IPS-15b (cell line): Measurements from ENCODE around the gene PRR20G.

ENCODE experiments used
- H3K27me3 ChIP-seq: one replicate; pipeline ENCODE4 v1.6.1; 2013; ENCODE audit warnings: low read length; ENCODE audit not compliant: control insufficient read depth, insufficient read depth
- H3K36me3 ChIP-seq: one replicate; pipeline ENCODE4 v1.6.1; 2013; ENCODE audit warnings: low read length; ENCODE audit not compliant: control insufficient read depth, insufficient read depth
- H3K4me1 ChIP-seq: one replicate; pipeline ENCODE4 v1.6.1; 2013; ENCODE audit warnings: mild to moderate bottlenecking, low read length; ENCODE audit not compliant: control insufficient read depth, insufficient read depth
- H3K4me3 ChIP-seq: one replicate; pipeline ENCODE4 v1.5.1; 2013; ENCODE audit warnings: low read depth, low read length
- H3K9ac ChIP-seq: one replicate; pipeline ENCODE4 v1.6.1; 2013; ENCODE audit warnings: low read depth, mild to moderate bottlenecking, low read length
- H3K9me3 ChIP-seq: one replicate; pipeline ENCODE4 v1.6.1; 2013; ENCODE audit warnings: mild to moderate bottlenecking, low read length; ENCODE audit not compliant: control insufficient read depth, insufficient read depth

PRR20G gene

DNA sequence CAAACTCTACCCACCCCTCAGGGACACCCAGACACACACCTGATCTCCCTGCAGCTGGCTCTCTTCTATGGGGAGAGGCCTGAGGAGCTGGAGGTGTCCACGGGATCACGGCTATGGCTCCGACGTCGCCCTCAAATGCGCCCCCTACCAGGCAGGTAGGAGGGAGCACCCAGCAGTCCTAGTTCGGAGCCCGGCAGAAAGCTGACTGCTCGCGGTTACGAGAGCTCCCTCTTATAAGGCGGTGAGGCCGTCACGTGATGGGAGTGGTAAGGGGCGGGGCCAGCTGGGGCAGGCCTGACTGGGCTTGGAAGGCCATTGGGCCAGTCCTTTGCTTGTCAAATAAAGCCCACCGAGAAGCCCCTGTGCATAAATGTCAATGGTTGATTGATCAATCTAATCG lies at the start of gene PRR20G:
TSS of gene PRR20G (minus strand) at position 207 of the 400 bp plus-strand sequence. CDS start 681 bp downstream, outside the sequence.
- Histone ChIP-seq H3K4me3 (no peak within 1 kb of the TSS), H3K27me3 (no peaks in the 10 kb centered on the region), H3K9me3 (no peaks in the 10 kb centered on the region), H3K4me1 (no peaks in the 10 kb centered on the region), H3K9ac (no peak within 1 kb of the TSS), H3K36me3 (no peaks in the 10 kb centered on the region)

DNA sequence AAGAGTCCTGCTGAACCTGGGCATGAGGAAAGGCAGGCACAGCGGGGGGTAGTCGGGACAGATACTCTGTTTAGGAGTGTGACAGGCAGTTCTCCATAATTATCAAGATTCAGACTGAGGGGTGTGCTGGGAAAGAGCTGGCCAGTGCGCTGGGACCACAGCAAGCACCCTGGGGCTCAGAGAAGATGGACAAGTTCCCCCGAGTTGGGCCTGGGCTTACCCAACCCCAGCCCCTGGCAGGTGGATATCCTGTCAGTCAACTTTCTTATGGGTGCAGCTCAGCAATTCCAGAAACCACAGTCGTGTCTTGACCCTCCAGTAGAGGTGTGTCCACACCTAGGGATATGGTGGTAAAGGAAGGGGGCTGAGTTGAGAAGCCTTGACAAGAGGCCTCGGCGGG lies 49.2 kb upstream of the PRR20G start:
- Histone ChIP-seq H3K9me3 (no peaks in the 10 kb centered on the region), H3K4me3 (no peak overlapping the region), H3K36me3 (no peaks in the 10 kb centered on the region), H3K27me3 (peaks cover 14% of the 10 kb centered on the region), H3K9ac (no peak overlapping the region), H3K4me1 (no peaks in the 10 kb centered on the region)

DNA sequence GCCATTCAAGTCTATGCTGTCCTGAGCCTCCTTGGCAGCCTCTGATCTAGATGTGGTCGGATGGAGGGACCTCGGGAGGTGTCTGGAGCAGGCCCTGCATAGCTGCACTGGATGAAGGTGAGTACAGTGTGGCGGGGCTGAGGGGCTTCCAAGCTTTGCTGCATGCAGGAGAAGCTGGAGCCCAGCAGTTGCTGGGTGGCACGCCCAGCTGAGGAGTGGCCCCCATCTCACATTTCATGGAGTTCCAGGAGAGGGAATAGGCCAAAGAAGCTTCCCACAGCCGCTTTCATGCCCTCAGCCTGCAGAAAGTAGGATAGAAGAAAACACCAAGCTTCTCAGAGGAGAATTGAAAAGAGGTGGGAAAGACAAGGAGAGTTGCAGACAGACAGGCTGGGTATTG lies 48.3 kb upstream of the PRR20G start:
- H3K27me3 ChIP-seq, result peaks cover 14% of the 10 kb centered on the region
- H3K4me3 ChIP-seq, result no peak overlapping the region
- no peaks in the 10 kb centered on the region for H3K36me3 ChIP-seq
- H3K9ac ChIP-seq, result no peak overlapping the region
- H3K4me1 ChIP-seq, result no peaks in the 10 kb centered on the region
- no peaks in the 10 kb centered on the region for H3K9me3 ChIP-seq

DNA sequence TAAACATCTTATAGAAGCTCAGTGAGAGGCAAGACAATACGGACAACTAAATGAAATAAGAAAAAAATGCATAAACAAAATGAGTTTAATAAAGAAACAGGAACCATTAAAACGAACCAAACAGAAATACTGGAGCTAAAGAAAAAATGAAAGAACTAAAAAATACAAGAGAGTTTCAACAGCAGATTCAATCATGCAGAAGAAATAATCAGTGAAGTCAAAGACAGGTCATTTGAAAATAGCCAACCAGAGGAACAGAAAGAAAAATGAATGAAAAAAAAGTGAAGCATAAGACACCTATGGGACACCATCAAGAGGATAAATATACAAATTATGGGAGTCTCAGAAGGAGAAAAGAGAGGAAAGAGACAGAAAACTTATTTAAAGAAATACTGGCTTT lies 42.5 kb upstream of the PRR20G start:
- no peak overlapping the region for H3K9ac ChIP-seq
- no peaks in the 10 kb centered on the region for H3K4me1 ChIP-seq
- H3K27me3 ChIP-seq, result no peaks in the 10 kb centered on the region
- no peaks in the 10 kb centered on the region for H3K36me3 ChIP-seq
- no peaks in the 10 kb centered on the region for H3K9me3 ChIP-seq
- H3K4me3 ChIP-seq, result no peak overlapping the region

DNA sequence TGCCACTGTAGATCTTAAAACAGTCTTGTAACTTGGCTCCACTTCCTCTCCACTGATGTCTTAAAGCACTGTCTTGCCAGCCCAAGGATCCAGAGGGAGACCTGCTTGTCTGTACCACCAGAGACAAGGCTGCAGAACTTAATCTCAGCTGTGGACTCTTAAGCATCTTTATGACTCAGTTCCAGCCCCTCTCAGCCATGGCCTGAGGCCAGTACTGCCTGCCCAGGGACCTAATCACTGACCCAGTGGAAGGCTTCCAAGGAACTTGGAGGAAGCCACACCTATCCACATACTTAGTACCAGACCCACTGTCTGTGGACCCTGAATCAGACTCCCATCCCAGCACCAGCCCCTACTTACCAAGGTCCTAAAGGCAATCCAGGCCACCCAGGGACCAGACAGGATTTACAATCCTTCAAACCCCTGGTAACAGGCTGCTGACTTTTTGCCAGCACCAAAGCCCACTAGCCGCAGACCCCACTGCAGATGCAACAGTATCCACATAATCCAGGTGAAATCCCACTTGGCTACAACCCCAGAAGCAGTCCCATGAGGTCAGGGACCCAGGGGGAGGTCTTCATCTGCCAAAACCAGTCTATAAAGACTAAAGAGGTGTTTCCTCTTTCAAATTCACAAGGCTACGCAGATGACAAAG lies 41.9 kb upstream of the PRR20G start:
- H3K4me1 ChIP-seq, result no peaks in the 10 kb centered on the region
- no peak overlapping the region for H3K4me3 ChIP-seq
- no peaks in the 10 kb centered on the region for H3K36me3 ChIP-seq
- no peak overlapping the region for H3K9ac ChIP-seq
- no peaks in the 10 kb centered on the region for H3K9me3 ChIP-seq
- no peaks in the 10 kb centered on the region for H3K27me3 ChIP-seq

DNA sequence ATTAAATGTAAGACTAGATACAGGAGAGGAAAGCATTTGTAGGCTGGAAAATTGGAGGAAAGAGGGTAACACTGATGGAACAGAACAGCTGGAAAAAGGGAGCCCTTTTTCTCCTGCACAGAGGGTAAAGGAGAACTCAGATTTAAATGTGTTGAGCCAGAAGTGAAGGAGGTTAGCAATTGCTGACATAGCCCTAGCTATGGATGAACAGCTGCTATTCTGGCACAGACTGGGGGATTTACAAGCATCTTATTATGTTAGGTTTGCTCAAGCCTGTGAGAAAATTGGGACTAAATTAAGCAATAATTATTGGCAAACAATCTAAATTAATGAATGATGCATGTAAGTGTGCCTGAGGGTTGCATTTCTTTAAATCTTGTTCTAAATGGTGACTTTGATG lies 40.6 kb upstream of the PRR20G start:
- Histone ChIP-seq H3K27me3 (no peaks in the 10 kb centered on the region), H3K4me3 (no peak overlapping the region), H3K4me1 (no peaks in the 10 kb centered on the region), H3K9me3 (no peaks in the 10 kb centered on the region), H3K9ac (no peak overlapping the region), H3K36me3 (no peaks in the 10 kb centered on the region)

DNA sequence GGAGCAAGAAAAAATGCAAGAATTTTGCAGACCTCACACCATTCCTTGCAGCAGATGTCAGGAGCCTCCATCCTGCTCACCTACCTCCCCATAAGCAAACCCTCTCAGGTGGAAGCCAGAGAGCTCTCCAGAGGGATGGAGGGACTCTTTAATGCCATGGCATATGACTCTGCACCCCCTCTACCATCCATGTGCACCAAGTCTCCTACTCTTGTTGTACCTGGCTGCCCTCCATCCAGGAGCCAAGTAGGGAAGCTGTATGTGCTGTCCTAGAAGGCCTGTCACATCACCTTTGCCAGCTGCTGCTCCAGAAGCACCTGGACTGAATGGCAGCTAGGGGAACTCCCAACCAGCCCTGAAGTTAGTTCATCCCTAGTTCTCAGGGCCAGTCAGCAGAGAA lies 38.5 kb upstream of the PRR20G start:
- Histone ChIP-seq H3K9ac (no peak overlapping the region), H3K4me3 (no peak overlapping the region), H3K4me1 (no peaks in the 10 kb centered on the region), H3K9me3 (no peaks in the 10 kb centered on the region), H3K27me3 (no peaks in the 10 kb centered on the region), H3K36me3 (no peaks in the 10 kb centered on the region)

DNA sequence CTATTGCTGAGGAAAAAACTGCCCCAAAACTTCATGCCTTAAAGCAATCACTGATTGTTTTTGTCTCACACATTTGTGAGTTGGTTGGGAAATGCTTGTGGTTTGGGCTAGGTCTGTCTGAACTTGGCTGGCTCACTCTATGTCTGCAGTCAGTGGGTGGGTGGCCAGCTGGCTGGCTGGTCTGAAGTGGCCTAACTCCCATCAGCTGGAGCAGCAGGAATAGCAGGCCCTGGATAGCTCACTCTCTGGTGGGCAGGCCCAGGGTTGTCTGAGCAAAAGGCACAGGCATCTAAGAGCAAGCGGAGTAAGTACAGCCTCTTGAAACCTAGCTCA lies 37.7 kb upstream of the PRR20G start:
- no peaks in the 10 kb centered on the region for H3K4me1 ChIP-seq

DNA sequence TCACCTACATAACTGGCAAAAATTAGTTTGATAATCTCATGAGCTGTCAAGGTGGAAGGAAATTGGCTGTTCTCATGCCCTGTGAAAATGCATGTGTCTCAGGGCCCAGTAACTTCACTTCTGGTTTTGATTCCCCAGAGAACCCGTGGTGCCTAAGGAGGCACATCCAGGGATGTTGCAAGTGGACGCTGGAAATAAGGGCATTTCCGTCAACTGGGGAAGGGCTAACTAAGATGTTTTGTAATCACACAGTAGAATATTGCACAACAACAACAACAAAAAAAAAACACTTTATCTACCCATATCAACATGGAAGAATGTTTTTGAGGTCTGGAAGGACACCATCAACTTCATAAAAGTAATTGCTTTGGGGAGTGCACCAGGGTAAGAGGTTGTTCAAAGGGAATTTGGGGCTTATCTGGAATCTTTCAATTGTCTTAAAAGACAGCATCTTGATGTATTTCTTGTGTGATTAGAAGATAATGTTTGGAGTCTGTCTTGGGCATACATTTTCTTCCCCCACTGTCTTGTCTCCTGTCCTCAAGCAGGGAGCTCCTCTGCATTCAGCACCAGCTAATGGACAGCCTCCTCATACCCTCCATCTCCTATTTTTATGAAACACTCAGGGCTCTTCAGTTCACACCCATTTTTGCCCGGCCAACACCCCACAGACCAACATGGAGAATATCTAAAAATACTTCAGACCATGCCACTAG lies 37.2 kb upstream of the PRR20G start:
- H3K9me3 ChIP-seq, result no peaks in the 10 kb centered on the region
- no peak overlapping the region for H3K9ac ChIP-seq
- no peak overlapping the region for H3K4me3 ChIP-seq
- no peaks in the 10 kb centered on the region for H3K4me1 ChIP-seq
- no peaks in the 10 kb centered on the region for H3K36me3 ChIP-seq
- H3K27me3 ChIP-seq, result no peaks in the 10 kb centered on the region

More for the DNA sequence above, 37.7 kb upstream of the PRR20G start:
- no peak overlapping the region for H3K9ac ChIP-seq
- H3K36me3 ChIP-seq, result no peaks in the 10 kb centered on the region
- no peaks in the 10 kb centered on the region for H3K9me3 ChIP-seq
- no peaks in the 10 kb centered on the region for H3K27me3 ChIP-seq
- no peak overlapping the region for H3K4me3 ChIP-seq

DNA sequence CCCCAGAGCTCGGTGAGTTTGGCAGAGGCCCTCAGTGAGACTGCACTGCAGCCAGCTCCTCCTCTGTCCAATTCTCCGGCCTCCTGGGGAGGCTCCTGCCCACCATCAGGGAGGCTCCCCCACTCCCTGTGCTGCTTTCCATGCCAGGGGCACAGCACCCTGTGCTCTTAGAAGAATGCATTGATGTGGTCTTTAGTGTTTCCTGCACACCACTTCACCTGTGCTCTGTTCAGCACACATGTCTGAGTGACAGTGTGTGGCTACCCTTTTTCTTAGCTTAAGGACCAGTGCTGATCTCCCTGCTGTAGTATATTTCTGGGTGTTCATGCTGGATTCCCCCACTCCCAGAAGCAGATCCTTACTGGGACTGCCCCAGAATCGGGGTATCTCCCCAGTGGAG lies 36.2 kb upstream of the PRR20G start:
- no peaks in the 10 kb centered on the region for H3K4me1 ChIP-seq
- no peaks in the 10 kb centered on the region for H3K9me3 ChIP-seq

DNA sequence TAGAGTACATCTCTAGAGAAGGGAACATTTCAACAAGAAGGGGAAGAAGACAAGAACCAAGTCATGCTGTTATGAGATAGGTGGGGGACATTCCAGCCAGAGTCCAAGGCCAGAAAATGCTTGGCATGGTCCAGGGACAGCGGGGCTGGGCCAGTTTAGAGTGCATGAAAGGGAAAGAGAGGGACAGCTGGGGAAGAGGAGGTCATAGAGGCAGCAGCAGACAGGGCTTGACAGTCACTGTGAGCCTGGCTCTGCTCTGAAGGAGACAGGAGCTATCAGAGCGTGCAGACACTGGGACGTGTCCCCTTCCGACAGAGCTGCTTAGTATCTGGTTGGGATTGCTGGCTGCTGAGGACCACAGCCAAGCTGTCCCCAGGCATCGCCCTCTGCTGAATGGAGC lies 35.7 kb upstream of the PRR20G start:
- Histone ChIP-seq H3K9ac (no peak overlapping the region), H3K4me1 (no peaks in the 10 kb centered on the region), H3K9me3 (no peaks in the 10 kb centered on the region), H3K27me3 (no peaks in the 10 kb centered on the region), H3K4me3 (no peak overlapping the region), H3K36me3 (no peaks in the 10 kb centered on the region)

More for the DNA sequence above, 36.2 kb upstream of the PRR20G start:
- Histone ChIP-seq H3K4me3 (no peak overlapping the region), H3K27me3 (no peaks in the 10 kb centered on the region), H3K9ac (no peak overlapping the region), H3K36me3 (no peaks in the 10 kb centered on the region)

DNA sequence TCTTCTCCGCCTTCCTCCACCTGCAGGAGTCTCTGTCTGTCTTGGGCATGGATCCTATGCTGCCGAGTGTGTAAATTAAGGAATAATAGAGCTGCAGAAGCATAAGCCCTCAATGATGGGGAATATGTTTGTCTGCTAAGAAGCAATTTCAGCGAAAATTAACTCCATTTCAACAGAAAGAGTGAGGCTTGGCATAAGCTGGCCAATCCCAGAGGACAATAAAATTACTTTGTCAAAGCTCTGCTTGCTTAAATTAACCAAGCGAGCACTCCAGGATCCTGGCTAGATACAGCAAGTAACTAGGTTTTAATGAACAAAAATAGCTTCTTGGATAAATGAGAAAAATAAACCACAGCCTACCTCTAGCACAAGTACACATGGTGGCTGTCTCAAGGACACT lies 33.5 kb upstream of the PRR20G start:
- H3K36me3 ChIP-seq, result no peaks in the 10 kb centered on the region
- H3K4me3 ChIP-seq, result no peak overlapping the region
- H3K9me3 ChIP-seq, result no peaks in the 10 kb centered on the region
- no peaks in the 10 kb centered on the region for H3K27me3 ChIP-seq
- no peak overlapping the region for H3K9ac ChIP-seq
- no peaks in the 10 kb centered on the region for H3K4me1 ChIP-seq
